Muscle of back (tissue), 11 donors: ENCODE data around the gene ASXL3. TPM values are rescaled to one million over a fixed set of nuclear protein-coding genes. Genes with fewer than 3 reads are reported as not detected.

Source experiments
- DNase-seq, 3 donors: peaks; one replicate each; pipeline versions ENCODE4 v3.0.0 to v3.0.0-alpha.2; 2013
- polyA plus RNA-seq, 10 donors: library from polyadenylated mRNA; unstranded; fragments of 120-200 nt; gene quantifications; one replicate each; pipeline ENCODE4 v1.2.1, GENCODE V29; 2013; ENCODE audit not compliant: insufficient read length in 10 of 10

Gene ASXL3
- polyA plus RNA-seq, 10 donors = 4.1 to 6.4 (median 4.5) TPM

DNA sequence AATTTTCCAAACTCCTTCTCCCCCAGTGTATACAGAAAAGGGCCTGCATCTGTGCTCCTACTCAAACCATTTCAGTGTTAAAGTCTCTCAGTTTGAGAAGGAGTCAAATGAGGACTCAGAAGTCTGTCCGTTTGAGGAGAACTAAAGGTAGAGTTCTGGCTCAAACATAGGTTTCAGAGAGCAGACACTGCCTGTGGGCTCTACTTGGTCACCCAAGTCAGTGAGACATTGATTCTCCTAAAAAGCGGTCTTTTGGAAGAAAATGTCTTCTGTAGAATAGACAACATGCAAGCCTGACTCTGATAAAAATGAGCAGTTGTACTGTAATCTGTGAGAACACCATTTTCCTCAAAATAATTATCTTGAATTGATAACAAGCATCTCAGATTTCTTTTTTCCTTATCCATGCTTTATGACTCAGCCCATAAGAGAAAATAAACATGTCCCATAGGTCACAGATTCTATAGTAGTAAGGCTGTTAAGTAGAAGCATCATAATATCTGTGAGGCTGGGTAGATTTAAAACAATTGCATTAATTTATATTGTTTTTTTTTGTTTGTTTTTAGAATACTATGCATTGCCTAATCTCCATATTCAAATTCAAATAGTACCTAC lies 82.8 kb downstream of the ASXL3 start:
- no peak for DNase-seq

DNA sequence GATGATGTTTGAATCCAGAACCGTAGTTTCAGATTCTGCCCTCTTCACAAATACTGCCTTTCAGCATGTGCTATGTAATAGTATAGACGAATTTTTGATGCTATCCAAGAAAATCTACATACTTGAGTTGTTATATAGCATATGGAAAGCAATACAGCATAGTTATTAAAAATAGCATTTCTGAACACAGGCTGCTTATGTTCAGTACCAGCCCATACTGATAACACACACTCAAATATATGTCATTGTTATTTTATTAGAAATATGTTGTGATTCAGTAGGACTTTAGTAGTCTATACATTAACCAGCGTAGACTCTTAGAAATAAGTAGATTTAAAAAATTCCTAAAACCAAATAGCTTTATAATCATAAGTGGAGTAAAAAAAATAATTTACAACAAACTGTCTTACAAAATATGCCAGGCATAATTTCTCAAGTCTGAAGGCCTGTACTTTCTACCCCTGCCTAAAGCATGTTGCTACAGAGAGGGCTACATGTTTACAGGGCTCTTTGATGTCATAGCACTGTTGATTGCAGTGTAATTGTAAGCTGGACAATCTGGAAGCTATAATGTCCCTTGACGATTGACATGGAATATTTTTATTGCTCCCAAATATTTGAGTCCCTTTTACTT lies 86.3 kb downstream of the ASXL3 start:
- DNase-seq = no peak

DNA sequence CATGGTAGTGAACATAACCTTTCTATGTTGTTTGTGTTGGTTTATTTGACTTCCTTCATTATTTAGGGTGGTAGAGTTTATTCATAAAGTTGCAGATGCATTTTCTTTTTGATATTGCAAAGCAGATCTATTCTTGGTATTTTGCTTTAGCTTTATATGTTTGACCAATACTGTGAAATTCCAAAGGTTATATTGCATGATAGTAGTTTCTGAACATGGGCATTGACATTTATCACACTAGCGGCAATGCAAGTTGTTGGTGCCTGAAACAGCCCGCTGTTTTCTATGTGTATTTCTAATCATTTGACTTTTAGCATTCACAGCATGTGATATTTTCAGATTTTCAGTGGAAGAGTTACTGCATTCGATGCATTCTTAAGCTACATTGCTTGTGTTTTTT lies 87.2 kb downstream of the ASXL3 start:
- no peak for DNase-seq

DNA sequence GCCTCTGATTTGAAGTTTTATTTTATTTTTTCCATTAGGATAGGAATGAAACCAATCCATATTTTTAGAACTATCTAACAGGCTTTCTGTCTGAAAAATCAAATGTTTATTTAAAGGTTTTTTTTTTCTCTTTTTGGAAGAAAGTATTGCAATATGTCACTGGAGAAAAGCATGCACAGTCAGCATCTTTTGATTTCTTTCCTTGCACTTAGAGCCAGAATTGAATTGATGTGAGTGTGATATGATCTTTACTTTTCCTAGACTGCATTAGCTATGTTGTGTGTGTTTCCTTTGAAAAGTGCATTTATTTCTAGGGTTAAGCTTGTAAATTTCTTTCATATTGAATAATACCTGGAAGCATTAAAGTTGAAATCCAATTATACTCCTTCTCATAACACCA lies 87.6 kb downstream of the ASXL3 start:
- no peak for DNase-seq

DNA sequence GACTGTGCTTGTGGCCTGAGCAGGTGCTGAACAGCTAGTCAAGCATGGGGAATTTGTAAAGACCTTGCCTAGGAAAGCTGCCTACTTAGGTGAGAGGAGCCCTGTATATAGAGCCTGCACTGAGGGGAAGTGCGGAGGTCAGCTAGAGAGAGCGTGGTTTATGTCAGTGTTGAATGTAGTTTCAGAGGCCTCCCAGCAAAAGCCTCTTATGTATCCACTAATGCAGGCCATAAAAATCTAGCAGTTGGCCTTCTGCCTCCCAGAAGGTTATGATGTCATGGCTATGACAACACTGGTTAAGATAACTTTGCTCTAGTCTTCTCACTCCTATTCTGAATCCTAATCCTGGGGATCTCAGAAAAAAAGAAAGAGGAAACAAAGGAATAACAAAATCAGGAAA lies 88.9 kb downstream of the ASXL3 start:
- DNase-seq = no peak

DNA sequence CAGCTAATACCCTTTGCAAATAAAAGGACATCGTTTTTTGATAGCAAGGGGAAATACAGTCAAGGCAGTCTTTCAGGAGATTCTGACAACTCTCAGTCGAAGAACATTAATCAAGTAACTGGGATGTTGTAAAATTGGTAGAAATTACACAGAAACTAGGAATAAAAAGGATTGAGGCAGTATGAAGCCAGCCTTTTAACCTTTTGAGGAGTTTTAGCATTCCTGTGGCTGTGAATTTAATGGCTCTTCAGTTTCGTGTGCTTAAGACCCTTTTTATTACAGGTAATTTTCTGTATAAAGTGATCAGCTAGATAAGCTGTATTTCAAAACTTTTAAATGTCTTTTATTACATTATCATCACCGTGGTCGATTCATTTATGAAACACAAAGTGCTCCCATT lies 91.6 kb downstream of the ASXL3 start:
- DNase-seq = no peak

DNA sequence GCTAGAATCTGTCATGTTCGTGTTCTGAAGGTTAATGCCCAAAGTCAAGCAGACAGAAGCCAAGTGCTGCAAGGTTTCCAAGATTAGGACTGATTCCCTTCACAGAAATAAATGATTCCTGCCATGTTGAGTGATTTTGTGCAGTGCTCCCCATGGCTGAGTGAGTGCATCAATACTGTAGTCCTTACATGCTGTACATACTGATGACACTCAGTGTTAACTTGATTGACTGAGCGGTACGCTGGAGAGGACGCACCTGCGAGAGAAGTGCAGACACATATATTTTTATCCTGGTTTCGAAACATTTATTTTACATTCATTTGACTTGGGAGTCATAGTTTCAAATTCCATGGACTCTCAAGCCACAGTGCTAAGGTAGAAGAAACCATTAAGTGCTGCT lies 92.0 kb downstream of the ASXL3 start:
- DNase-seq = no peak

DNA sequence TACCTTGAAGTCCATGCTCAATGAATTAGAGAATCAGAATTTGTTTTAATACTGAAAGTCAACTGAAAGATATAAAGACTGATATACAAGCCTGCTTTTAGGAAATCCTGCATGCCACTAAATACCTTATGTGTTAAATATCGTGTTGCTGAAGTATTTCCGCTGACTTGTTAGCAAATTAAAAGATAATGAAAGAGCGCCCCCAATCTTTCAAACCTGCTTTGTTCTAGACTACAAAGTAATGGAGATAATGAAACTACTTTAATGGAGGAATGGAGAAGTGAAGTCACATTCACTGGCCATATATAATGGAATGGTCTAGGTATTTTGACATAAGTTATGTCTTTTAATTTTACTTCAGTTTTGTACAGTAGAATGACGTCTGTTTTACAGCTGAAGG lies 95.7 kb downstream of the ASXL3 start:
- DNase-seq = no peak

DNA sequence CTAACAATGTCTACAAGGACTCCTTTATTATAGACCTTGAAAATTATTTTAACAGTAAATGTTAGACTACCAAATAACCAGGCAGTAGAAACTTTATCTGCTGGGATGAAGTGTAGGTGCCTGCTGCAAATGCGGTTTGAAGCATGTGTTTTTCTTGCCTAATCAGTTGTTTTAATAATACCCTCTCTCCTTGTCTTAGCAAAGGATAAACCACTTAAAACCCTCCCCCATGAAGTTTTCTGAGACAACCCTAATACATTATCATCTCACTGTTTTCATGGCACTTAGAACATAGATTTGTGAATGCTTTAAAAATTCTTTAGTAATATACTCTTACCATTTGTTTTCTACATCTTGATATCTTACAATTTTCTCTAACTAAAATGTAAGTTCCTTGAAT lies 98.6 kb downstream of the ASXL3 start:
- DNase-seq = no peak

DNA sequence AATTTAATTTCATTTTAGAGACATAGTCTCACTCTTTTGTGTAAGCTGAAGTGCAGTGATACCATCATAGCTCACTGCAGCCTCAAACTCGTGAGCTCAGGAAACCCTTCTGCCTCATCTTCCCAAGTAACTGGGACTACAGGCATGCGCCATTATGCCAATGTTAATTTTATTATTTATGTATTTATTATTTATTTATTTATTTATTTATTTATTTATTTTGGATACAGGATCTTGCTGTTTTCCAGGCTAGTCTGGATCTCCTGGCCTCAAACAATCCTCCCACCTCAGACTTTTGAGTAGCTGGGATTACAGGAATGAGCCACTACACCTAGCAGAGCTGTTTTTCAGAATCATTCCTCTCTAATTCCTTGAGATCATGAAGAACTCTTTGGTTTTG lies 99.9 kb downstream of the ASXL3 start:
- no peak for DNase-seq

DNA sequence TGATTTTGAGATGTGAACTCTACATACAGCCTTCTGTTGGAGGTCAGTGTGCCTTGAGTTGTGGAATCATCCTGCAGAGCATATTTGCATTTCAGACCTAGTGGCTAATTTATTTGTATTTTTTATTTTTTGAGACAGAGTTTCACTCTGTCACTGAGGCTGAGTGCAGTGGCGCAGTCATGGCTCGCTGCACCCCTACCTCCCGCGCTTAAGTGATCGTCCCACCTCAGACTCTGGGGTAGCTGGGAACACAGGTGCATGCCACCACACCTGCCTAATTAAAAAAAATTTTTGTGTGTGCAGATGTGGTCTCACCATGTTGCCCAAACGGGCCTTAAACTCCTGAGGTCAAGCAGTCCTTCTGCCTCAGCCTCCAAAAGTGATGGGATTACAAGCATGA lies 104.4 kb downstream of the ASXL3 start:
- no peak for DNase-seq

DNA sequence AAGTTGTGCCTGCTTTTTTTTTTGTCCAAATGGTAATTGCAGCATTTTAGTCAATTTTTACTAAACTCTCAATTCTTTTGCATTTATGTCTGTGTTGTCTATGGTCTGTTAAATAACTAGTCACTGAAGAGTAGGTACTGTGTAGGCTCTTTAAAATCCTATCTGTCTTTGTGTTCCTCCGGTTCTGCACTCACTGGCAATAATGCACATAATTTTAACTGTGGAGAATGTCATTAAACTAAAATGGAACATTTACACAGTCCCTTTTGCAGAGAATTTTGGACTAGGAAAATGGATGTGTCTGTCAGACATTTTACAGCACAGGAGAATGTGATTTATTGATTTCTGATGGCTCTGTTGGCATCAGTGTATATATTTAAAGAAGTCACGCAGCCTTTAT lies 116.6 kb downstream of the ASXL3 start:
- DNase-seq = no peak

DNA sequence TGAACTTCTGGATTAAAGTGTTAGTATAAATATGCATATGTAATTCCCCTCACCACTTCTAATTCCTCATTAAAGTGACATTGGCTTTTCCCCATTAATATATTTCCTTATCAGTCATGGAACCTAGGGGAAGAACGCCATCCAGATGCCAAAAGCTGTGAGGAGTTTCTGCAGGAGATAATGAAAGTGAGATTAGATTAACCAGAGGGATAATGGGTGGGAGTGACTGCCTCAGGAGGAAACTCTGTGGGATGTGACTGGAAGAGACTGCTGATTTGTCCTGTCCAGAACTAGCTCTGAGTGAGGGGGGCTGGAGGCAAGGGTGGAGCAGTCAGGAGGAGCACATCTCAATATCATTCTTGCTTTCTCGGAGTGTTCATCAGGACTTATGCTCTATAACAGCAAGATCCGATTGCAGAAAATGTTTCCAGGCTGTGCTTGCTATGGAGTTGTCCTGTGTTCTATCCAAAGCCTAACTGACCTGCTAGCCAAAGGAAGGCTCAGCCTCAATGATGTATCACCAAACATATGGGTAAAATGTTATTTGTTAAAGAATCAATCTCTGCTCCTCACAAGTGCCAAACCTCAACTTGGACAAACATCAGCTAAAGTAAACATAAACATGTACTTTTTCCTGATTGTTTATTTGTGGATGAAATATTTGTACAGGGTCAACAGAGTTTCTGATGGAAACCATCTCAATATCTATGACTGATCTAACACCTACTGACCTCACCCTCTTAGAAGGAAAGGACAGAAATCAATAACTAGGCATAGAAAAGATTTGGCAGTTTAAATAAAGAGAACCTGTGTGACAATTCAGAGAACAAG lies 118.5 kb downstream of the ASXL3 start:
- no peak for DNase-seq

DNA sequence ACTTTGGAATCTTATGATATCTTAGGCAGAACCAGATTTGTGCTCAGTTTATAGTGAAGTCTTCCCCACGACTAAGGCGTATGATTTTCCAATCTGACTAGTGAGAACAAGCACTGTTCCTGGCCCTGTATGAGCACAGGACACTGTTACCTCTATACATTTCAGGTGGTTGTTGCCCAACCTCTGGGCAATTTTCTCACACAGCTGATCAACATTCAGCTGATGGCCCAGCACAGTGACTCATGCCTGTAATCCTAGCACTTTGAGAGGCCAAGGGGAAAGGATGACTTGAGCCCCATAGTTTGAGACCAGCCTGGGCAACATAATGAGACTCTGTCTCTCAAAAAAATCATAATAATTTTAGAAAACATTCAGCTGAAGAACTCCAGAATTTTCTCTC lies 119.5 kb downstream of the ASXL3 start:
- DNase-seq = no peak

DNA sequence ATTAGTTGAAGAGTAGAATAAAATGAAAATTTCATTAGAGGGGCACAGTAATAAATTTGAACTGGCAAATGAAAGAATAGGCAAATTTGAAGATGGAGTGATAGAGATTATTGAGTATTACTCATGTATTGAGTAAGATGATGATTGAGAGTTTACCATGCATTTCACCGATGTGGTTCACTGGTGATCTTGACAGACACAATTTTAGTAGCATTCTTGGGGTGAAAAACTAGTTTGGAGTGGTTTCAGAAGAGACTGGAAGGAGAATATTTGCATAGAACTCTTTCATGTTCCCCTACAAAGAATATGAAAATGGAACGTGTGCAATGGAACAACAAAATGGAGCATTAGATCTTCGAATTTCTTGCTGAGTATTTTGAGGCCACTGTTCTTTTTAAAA lies 121.4 kb downstream of the ASXL3 start:
- DNase-seq = no peak

DNA sequence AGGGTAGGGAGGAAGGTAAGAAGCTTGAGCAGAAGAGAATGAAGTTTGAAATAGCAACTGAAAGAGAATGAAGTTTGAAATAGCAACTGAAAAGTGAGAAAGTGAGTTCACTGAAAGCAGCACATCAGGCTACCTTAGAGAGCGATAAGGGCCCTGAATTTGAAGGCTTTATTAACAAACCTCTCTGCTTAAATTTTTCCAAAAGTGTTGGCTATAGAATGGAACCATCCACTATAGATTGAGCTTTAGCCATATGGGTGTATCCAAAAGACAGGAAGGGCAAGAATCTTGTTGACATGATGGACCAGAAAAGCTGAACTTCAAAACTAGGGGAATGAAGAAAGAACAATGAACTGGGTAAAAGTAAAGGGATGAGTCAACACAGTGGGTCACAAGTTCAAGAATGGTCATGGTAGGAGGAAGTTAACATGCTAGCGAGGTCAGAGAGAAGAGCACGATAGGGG lies 122.5 kb downstream of the ASXL3 start:
- DNase-seq = no peak

DNA sequence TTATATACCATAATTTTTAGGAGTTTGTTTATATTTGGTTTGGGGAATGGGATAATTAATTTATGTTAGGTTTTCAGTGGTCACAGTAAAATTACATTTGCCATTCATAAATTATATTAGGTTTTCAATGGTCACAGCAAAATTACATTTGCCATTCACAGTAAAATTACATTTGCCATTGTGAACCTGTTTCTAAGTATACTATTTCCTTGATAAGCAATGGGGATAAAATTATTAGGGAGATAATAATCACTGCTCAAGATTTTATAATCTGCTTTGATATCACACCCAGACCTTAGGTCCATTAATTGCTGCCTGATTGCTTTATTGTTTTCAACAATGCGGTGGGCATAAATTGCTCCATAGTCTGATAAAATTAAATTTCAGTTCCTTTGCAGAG lies 124.6 kb downstream of the ASXL3 start:
- DNase-seq = no peak

DNA sequence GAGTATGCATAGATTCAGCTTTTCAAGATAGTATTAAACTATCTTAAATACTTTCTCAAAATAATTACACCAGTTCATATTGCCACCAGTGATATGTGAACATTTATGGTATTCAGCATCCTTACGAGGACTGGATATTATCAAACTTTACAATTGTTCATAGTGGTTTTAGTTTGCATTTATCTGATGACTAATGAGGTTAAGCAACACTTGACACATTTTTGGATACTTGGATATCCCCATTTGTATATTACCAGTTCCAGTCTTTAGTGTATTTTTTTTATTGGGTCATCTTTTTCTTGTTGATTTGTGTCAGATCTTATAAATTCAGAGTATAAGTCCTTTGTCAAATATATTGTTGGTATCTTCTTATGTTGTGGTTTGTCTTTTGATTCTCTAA lies 128.4 kb downstream of the ASXL3 start:
- no peak for DNase-seq

DNA sequence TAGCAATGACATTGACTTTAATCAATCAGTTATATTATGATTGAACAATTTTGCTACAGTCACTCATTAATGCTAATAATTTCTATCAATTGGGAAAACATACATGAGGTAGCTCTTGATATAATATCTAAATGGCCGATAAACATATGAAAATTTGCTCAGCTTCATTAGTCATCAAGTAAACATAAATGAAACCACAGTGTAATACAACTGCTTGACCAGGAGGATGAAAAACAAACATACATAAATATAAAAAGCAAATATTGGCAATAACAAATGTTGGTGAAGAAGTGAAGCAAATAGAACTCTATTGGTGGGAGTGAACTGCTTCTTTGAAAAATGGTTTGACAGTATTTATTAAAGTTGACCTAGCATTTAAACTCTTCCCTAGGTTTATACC lies 130.9 kb downstream of the ASXL3 start:
- DNase-seq = no peak

DNA sequence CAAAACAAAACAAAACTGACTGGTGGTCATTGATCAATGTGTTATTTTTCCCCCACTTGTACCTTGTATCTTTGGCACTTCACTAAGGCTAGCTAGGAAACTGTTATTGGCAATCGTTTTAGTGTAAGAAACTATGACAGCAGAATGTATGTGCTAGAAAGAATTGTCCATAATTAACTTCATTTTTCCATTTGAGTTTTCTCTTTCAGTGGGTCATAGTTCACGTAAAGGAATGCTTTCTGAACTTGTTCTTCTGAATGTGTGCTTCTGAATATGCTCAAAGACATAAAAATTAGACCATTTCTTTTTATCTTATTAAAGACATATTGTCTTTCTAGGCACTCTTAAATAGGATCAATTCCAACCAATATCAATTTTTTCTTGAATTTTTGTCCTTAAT lies 132.2 kb downstream of the ASXL3 start:
- no peak for DNase-seq

DNA sequence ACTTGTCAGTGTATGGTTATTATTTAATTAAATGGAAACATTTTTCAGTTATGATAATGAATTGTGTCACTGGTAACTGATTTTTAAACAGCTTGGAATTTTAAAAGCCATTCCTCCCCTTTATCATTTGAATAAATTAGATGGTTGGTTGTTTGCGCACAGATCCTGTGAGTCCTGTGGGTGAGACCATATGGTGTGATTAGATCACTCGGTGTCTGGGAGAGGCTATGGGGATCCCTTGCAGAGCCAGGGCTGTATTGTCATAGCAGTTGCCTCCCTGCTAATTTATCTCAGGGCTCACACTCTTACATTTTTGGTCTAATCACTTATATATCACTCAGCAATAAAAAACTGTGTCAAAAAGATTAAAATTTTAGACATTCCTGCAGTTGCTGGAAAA lies 133.5 kb downstream of the ASXL3 start:
- no peak for DNase-seq

DNA sequence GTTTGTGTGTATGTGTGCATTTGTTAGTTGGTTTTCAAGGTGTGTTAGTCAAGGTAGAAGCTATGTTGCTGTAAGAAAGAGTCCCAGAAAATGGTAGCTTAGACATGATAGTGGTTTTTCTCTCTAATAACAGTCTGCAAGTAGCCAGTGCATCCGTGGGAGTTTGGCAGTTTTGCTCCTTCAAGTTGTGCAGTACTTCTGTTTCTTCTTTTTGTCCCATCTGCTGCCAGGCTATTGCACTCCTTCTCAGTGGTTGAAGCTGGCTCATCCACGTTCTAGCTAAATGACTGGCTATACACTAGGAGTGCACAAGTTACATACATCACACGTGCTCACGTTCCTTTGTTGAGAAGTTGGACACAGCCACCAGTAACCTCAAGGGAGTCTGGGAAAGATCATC lies 134.7 kb downstream of the ASXL3 start:
- no peak for DNase-seq

DNA sequence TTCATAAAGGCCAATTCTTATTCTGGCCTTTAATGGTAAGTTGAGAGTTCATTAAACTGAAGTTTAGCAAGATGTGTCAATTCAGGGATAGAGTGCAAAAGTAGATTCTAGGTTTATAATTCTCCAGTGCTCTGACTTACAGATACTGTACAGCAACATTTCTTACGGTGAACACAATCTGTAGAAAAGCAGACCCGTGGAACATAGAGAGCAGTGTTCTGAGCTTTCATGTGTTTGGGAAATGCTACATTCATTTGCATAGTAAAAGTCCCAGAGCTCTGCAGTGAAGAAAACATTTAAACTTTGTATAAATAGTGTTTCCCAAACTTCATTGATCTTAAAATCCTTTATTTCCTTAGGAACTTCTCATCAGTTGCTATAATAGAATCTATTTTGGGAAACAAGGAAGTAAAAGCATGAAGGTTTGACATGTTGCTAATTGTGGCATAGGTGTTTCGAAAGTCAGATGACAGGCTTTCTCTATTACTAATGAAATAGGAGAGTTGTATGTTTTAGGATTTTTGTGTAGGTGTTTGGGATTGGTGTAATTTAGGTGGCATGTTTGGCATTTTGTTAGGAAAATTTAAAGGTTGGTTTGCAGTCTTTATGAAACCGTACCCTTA lies 138.2 kb downstream of the ASXL3 start:
- DNase-seq = no peak
